Measurements from ENCODE around the gene SLC7A11. TPM values are rescaled to one million over a fixed set of nuclear protein-coding genes. Genes with fewer than 3 reads are reported as not detected.
"Not testable (repeated sequence)": the region's sequence is repeated elsewhere in the genome, so short reads cannot be mapped to it uniquely, and the experiment has no call there.

SLC7A11 gene
- total RNA-seq, 5 donors from 2014 or later (not counting 1 experiment from before 2014, with no cell fraction given): 0.05 to 0.44 (median 0.30) TPM

DNA sequence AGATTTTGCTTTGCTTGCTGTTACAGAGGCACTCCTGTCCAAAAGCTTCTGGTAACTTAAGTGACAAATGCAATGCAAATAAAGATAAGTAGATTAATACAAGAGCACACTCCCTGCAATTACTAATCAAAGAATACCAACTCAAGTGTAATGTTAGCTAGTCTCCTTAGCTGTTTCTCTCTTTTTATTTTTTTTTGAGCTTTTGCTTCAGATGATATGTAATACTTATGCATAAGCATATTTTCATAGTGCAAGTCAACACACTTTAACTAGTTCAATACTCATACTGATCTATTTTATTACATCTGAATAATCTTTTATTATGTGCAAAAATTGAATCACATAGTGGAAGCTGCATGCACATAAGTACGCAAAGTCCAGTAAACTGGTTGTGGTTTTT, 2.7 kb downstream of the SLC7A11 start:
- Mint-ChIP-seq H3K27ac (no peak overlapping the region), H3K4me3 (no peak overlapping the region), H3K4me1 (peaks cover 10 to 15% (median 15%) of the 10 kb centered on the region in 3 donors), H3K36me3 (no peaks in the 10 kb centered on the region), H3K27me3 (no peaks in the 10 kb centered on the region), H3K9me3 (peaks cover 0 to 5% (median 0%) of the 10 kb centered on the region in 3 donors)
- Histone ChIP-seq H3K27me3 (replicated peaks in 1 of 2; ENCODE audit: control insufficient read depth in 2 of 2, extremely low read depth in 1 of 2, insufficient read depth in 2 of 2, low read length in 1 of 2) (no peaks in the 10 kb centered on the region), H3K27ac (ENCODE audit: low read length) (no peak overlapping the region), H3K4me1 (ENCODE audit: control insufficient read depth in 1 of 2, extremely low read depth in 1 of 2, insufficient read depth in 2 of 2, low read length in 2 of 2) (peaks cover 5 to 7% of the 10 kb centered on the region in 2 experiments), H3K9me3 (no peaks in the 10 kb centered on the region), H3K4me3 (ENCODE audit: control insufficient read depth in 1 of 2, extremely low read depth in 1 of 2, low read length in 1 of 2) (no peak overlapping the region), H3K36me3 (ENCODE audit: control insufficient read depth in 2 of 2, extremely low read depth in 1 of 2, insufficient read depth in 1 of 2, low read length in 1 of 2) (no peaks in the 10 kb centered on the region)
- DNase-seq (no peak), ATAC-seq (replicated peaks in 1 of 4) (no peak)
- POLR2A ChIA-PET: no interaction called here
- WGBS (ENCODE audit: insufficient coverage): no CpG with 5 or more reads among the region's 1 CpG
- CTCF ChIA-PET: no interaction called here

DNA sequence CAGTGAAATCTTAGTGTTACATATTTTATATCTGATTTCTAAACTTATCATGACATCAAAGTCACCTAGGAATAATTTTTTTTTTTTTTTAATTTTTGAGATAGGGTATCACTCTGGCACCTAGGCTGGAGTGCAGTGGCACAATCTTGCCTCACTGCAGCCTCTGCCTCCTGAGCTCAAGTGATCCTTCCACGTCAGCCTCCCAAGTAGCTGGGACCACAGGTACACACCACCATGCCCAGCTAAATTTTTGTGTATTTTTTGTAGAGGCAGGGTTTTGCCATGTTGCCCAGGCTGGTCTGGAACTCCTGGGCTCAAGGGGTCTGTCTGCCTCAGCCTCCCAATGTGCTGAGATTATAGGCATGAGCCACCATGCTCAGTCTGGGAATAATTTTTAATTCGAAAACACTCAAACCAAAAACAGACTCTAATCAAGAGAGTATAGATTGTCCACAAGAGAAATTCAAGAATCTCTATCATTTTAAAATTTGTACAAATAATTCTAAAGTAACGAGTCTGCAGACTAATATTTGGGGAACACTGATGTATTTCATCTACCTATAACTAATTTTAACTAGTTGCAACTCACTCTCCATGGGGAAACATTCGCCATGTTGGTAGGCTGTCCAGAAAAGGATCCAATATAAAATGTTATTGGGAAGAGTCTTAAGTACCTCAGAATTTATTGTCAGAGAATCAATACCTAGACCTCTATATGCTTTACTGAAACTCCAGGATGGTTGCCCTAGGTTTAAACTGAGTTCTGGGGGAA, 3.4 kb downstream of the SLC7A11 start:
- Mint-ChIP-seq H3K9me3 (peaks cover 0 to 5% (median 0%) of the 10 kb centered on the region in 3 donors), H3K27ac (no peak overlapping the region), H3K4me1 (peaks cover 10 to 15% (median 15%) of the 10 kb centered on the region in 3 donors), H3K4me3 (no peak overlapping the region), H3K36me3 (no peaks in the 10 kb centered on the region), H3K27me3 (no peaks in the 10 kb centered on the region)
- CTCF ChIA-PET: no interaction called here
- no peaks in the 10 kb centered on the region for H3K9me3 ChIP-seq
- H3K36me3 ChIP-seq (ENCODE audit: control insufficient read depth in 2 of 2, extremely low read depth in 1 of 2, insufficient read depth in 1 of 2, low read length in 1 of 2): no peaks in the 10 kb centered on the region
- H3K4me3 ChIP-seq (ENCODE audit: control insufficient read depth in 1 of 2, extremely low read depth in 1 of 2, low read length in 1 of 2): no peak overlapping the region
- ATAC-seq (replicated peaks in 1 of 4) (no peak), DNase-seq (no peak)
- WGBS (ENCODE audit: insufficient coverage): no CpG with 5 or more reads among the region's 4 CpGs
- H3K4me1 ChIP-seq (ENCODE audit: control insufficient read depth in 1 of 2, extremely low read depth in 1 of 2, insufficient read depth in 2 of 2, low read length in 2 of 2): peaks cover 5 to 7% of the 10 kb centered on the region in 2 experiments
- POLR2A ChIA-PET: no interaction called here
- no peak overlapping the region for H3K27ac ChIP-seq (ENCODE audit: low read length)
- H3K27me3 ChIP-seq (replicated peaks in 1 of 2; ENCODE audit: control insufficient read depth in 2 of 2, extremely low read depth in 1 of 2, insufficient read depth in 2 of 2, low read length in 1 of 2): no peaks in the 10 kb centered on the region

DNA sequence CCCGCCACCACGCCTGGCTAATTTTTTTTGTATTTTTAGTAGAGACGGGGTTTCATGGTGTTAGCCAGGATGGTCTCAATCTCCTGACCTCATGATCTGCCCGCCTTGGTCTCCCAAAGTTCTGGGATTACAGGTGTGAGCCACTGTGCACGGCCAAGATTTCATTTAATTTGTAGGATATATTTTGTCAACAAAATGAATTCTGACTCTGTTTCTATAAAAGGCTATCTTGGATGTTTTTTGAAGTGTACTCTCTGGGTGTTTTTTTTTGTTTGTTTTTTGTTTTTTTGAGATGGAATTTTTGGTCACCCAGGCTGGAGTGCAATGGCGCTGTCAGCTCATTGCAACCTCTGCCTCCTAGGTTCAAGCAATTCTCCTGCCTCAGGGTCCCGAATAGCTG, 5.0 kb downstream of the SLC7A11 start:
- H3K9me3 ChIP-seq; H3K36me3 Mint-ChIP-seq; ATAC-seq (replicated peaks in 1 of 4); CTCF ChIA-PET; H3K27me3 ChIP-seq (replicated peaks in 1 of 2; ENCODE audit: control insufficient read depth in 2 of 2, extremely low read depth in 1 of 2, insufficient read depth in 2 of 2, low read length in 1 of 2); H3K4me1 ChIP-seq (ENCODE audit: control insufficient read depth in 1 of 2, extremely low read depth in 1 of 2, insufficient read depth in 2 of 2, low read length in 2 of 2); H3K27ac Mint-ChIP-seq; H3K9me3 Mint-ChIP-seq; H3K4me3 ChIP-seq (ENCODE audit: control insufficient read depth in 1 of 2, extremely low read depth in 1 of 2, low read length in 1 of 2); H3K36me3 ChIP-seq (ENCODE audit: control insufficient read depth in 2 of 2, extremely low read depth in 1 of 2, insufficient read depth in 1 of 2, low read length in 1 of 2); H3K27ac ChIP-seq (ENCODE audit: low read length); H3K27me3 Mint-ChIP-seq; H3K4me3 Mint-ChIP-seq; DNase-seq: not testable (repeated sequence)
- peaks cover 7 to 11% (median 10%) of the 10 kb centered on the region in 3 donors for H3K4me1 Mint-ChIP-seq
- POLR2A ChIA-PET: interaction anchor here in 1 of 2 donors (0.8 kb wide), 1 partner anchor 14 kb away, joined by 3 read pairs; no protein-coding TSS in a partner anchor
- 100% methylated on average over 1 of the region's 7 CpGs for WGBS (ENCODE audit: insufficient coverage)

DNA sequence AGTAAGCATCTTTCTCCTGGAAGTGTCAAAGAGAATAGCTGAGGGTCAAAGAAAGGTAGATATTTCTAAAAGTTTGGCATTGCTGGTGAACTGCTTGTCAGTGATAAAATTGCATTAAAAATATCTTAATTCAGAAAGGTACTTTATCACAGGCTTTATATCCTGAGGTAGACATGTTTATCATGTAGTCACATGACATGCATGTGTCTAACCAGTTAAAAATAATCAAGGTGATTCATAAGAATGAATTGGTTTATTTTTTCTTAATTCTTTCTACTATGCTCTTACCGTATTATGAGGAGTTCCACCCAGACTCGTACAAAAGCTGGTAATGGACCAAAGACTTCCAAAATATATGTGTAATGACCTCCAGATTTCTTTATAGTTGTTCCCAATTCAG, 6.1 kb downstream of the SLC7A11 start:
- Mint-ChIP-seq H3K4me1 (no peaks in the 10 kb centered on the region), H3K9me3 (peaks cover 0 to 5% (median 0%) of the 10 kb centered on the region in 3 donors), H3K27ac (no peak overlapping the region), H3K36me3 (no peaks in the 10 kb centered on the region), H3K4me3 (no peak overlapping the region), H3K27me3 (no peaks in the 10 kb centered on the region)
- H3K9me3 ChIP-seq: no peaks in the 10 kb centered on the region
- H3K36me3 ChIP-seq (ENCODE audit: control insufficient read depth in 2 of 2, extremely low read depth in 1 of 2, insufficient read depth in 1 of 2, low read length in 1 of 2): no peaks in the 10 kb centered on the region
- WGBS (ENCODE audit: insufficient coverage): no CpG with 5 or more reads among the region's 2 CpGs
- H3K4me3 ChIP-seq (ENCODE audit: control insufficient read depth in 1 of 2, extremely low read depth in 1 of 2, low read length in 1 of 2): no peak overlapping the region
- H3K27ac ChIP-seq (ENCODE audit: low read length): no peak overlapping the region
- H3K4me1 ChIP-seq (ENCODE audit: control insufficient read depth in 1 of 2, extremely low read depth in 1 of 2, insufficient read depth in 2 of 2, low read length in 2 of 2): no peaks in the 10 kb centered on the region
- no peak for DNase-seq
- POLR2A ChIA-PET: no interaction called here
- CTCF ChIA-PET: no interaction called here
- H3K27me3 ChIP-seq (replicated peaks in 1 of 2; ENCODE audit: control insufficient read depth in 2 of 2, extremely low read depth in 1 of 2, insufficient read depth in 2 of 2, low read length in 1 of 2): no peaks in the 10 kb centered on the region
- no peak for ATAC-seq (replicated peaks in 1 of 4)

DNA sequence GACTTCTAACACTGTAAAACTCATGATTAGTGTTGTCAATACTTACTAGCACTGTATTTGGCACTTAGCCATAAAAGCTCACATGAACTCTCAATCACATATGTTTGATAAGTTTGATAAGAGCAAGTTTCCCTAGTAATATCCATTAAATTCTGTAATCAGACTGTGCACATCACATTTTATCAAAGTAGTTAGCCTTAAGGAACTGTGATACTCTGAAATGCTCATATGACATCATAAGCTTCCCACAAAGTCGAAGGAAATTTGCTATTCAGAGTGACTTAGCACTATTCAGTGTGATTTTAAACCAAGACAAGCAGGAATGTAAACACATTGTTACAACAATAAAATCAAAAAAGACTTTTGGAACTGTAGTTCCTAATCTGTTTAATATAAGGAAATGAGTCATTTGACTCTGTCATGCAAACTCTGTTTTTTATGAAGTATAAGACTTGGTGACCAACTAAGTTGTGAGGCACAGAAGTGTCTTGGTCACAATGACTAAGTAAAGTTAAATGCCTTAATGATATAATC, 6.7 kb downstream of the SLC7A11 start:
- DNase-seq (no peak), ATAC-seq (replicated peaks in 1 of 4) (no peak)
- no peak overlapping the region for H3K27ac Mint-ChIP-seq
- Histone ChIP-seq H3K9me3 (no peaks in the 10 kb centered on the region), H3K27ac (ENCODE audit: low read length) (no peak overlapping the region), H3K27me3 (replicated peaks in 1 of 2; ENCODE audit: control insufficient read depth in 2 of 2, extremely low read depth in 1 of 2, insufficient read depth in 2 of 2, low read length in 1 of 2) (no peaks in the 10 kb centered on the region), H3K4me1 (ENCODE audit: control insufficient read depth in 1 of 2, extremely low read depth in 1 of 2, insufficient read depth in 2 of 2, low read length in 2 of 2) (no peaks in the 10 kb centered on the region), H3K4me3 (ENCODE audit: control insufficient read depth in 1 of 2, extremely low read depth in 1 of 2, low read length in 1 of 2) (no peak overlapping the region), H3K36me3 (ENCODE audit: control insufficient read depth in 2 of 2, extremely low read depth in 1 of 2, insufficient read depth in 1 of 2, low read length in 1 of 2) (no peaks in the 10 kb centered on the region)
- peaks cover 0 to 5% (median 0%) of the 10 kb centered on the region in 3 donors for H3K9me3 Mint-ChIP-seq
- no peak overlapping the region for H3K4me3 Mint-ChIP-seq
- CTCF ChIA-PET: no interaction called here
- no peaks in the 10 kb centered on the region for H3K36me3 Mint-ChIP-seq
- H3K27me3 Mint-ChIP-seq: no peaks in the 10 kb centered on the region
- POLR2A ChIA-PET: no interaction called here
- WGBS (ENCODE audit: insufficient coverage): no CpG with 5 or more reads among the region's 1 CpG
- H3K4me1 Mint-ChIP-seq: no peaks in the 10 kb centered on the region

DNA sequence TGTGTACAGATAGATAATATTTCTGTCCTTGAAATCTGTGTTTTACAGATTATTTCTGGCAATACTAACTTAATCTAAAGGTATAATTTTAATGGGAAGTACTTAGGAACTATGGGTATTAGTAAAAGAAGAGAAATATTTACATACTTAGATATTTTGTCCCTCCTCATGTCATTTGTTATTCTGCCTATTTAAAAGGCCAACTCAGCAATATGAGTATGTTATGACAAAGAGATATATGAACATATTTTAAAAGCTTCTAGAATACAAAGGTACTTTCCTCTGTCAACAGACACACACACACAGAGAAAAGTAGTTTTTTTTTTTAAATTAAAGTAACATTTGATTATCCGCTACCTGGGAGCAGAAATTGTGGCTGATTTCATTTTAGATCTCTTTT, 7.9 kb downstream of the SLC7A11 start:
- no peaks in the 10 kb centered on the region for H3K36me3 ChIP-seq (ENCODE audit: control insufficient read depth in 2 of 2, extremely low read depth in 1 of 2, insufficient read depth in 1 of 2, low read length in 1 of 2)
- no peak overlapping the region for H3K27ac ChIP-seq (ENCODE audit: low read length)
- H3K27ac Mint-ChIP-seq: no peak overlapping the region
- H3K4me1 ChIP-seq (ENCODE audit: control insufficient read depth in 1 of 2, extremely low read depth in 1 of 2, insufficient read depth in 2 of 2, low read length in 2 of 2): no peaks in the 10 kb centered on the region
- peaks cover 0 to 5% (median 0%) of the 10 kb centered on the region in 3 donors for H3K9me3 Mint-ChIP-seq
- CTCF ChIA-PET: no interaction called here
- WGBS (ENCODE audit: insufficient coverage): no CpG with 5 or more reads among the region's 1 CpG
- POLR2A ChIA-PET: no interaction called here
- no peaks in the 10 kb centered on the region for H3K36me3 Mint-ChIP-seq
- DNase-seq (no peak), ATAC-seq (replicated peaks in 1 of 4) (no peak)
- H3K9me3 ChIP-seq: no peaks in the 10 kb centered on the region
- no peaks in the 10 kb centered on the region for H3K4me1 Mint-ChIP-seq
- H3K27me3 Mint-ChIP-seq: no peaks in the 10 kb centered on the region
- H3K27me3 ChIP-seq (replicated peaks in 1 of 2; ENCODE audit: control insufficient read depth in 2 of 2, extremely low read depth in 1 of 2, insufficient read depth in 2 of 2, low read length in 1 of 2): no peaks in the 10 kb centered on the region
- no peak overlapping the region for H3K4me3 ChIP-seq (ENCODE audit: control insufficient read depth in 1 of 2, extremely low read depth in 1 of 2, low read length in 1 of 2)
- no peak overlapping the region for H3K4me3 Mint-ChIP-seq

Measured in T-cell (primary cell).